NCI-H82 (cell line): ENCODE data around the gene CLPX.
A peak's percentile ranks its signal among the peaks of the same experiment; 100 is the strongest.
"Not testable (repeated sequence)": the region's sequence is repeated elsewhere in the genome, so short reads cannot be mapped to it uniquely, and the experiment has no call there.

Source experiments
- DNase-seq: peaks from one replicate; lab custom pipeline; 2025; lab: John Stamatoyannopoulos, UW

Gene CLPX

GRCh38 chr15:65206750-65207149 lies 21.6 kb upstream of the CLPX start:
- no peak for DNase-seq

GRCh38 chr15:65204931-65205660 lies 20.0 kb upstream of the CLPX start:
- no peak for DNase-seq

- DNase-seq: no peak
Measured at GRCh38 chr15:65204236-65204930, 19.2 kb upstream of the CLPX start.

GRCh38 chr15:65201918-65202317 lies 16.8 kb upstream of the CLPX start:
- no peak for DNase-seq

GRCh38 chr15:65198571-65198970 lies 13.4 kb upstream of the CLPX start:
- DNase-seq: no peak

- no peak for DNase-seq
Measured at GRCh38 chr15:65197337-65197645, 12.1 kb upstream of the CLPX start.

- no peak for DNase-seq
Measured at GRCh38 chr15:65196637-65197336, 11.6 kb upstream of the CLPX start.

GRCh38 chr15:65195548-65195923 lies 10.4 kb upstream of the CLPX start:
- DNase-seq: no peak

GRCh38 chr15:65194826-65195547 lies 9.8 kb upstream of the CLPX start:
- DNase-seq: no peak

GRCh38 chr15:65192016-65192415 lies 6.9 kb upstream of the CLPX start:
- peak; percentile 38 for DNase-seq

- peak; percentile 86 for DNase-seq
Measured at GRCh38 chr15:65189102-65189740, 4.1 kb upstream of the CLPX start.

GRCh38 chr15:65188472-65188871 lies 3.3 kb upstream of the CLPX start:
- not testable (repeated sequence) for DNase-seq

GRCh38 chr15:65184305-65184867 lies 756 bp downstream of the CLPX start:
- DNase-seq: peak; percentile 66

- DNase-seq: no peak
Measured at GRCh38 chr15:65183865-65184159, 1.3 kb downstream of the CLPX start.

GRCh38 chr15:65182538-65182937 lies 2.6 kb downstream of the CLPX start:
- DNase-seq: no peak

GRCh38 chr15:65181582-65182353 lies 3.4 kb downstream of the CLPX start:
- not testable (repeated sequence) for DNase-seq

- DNase-seq: no peak
Measured at GRCh38 chr15:65180167-65180566, 5.0 kb downstream of the CLPX start.

- DNase-seq: no peak
Measured at GRCh38 chr15:65177901-65178300, 7.2 kb downstream of the CLPX start.

GRCh38 chr15:65176056-65176455 lies 9.1 kb downstream of the CLPX start:
- DNase-seq: no peak

GRCh38 chr15:65175511-65175910 lies 9.6 kb downstream of the CLPX start:
- DNase-seq: no peak

GRCh38 chr15:65174509-65174908 lies 10.6 kb downstream of the CLPX start:
- DNase-seq: no peak
